Measurements from ENCODE around the gene THAP7. TPM values are rescaled to one million over a fixed set of nuclear protein-coding genes. Genes with fewer than 3 reads are reported as not detected.
A peak's percentile ranks its signal among the peaks of the same experiment; 100 is the strongest.

Gene THAP7
- total RNA-seq, 1 donor from 2014 or later: 26.4 TPM

DNA sequence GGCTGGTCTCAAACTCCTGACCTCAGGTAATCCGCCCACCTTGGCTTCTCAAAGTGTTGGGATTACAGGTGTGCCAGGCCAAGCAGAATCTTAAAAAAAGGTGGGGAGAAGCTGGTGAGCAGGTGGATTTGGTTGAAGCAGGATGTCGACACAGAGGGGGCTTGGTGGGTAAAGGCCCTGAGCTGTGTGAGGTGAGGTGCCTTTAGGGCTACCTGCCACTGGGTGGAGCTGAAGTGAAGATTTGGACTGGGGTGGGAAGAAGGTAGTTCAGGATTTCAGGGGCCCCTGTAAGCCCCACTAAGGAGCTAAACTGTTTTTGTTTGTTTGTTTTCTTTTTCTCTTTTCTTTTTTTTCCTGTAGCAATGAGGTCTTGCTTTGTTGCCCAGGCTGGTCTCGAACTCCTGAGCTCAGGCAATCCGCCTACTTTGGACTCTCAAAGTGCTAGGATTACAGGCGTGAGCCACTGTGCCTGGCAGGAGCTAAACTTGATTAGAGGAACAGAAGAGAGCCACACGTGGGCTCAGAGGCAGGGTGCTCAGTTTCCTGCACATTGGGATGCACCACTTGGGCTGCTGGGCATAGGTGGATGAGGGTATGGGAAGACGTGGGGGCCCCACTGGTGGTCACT, 19.0 kb upstream of the THAP7 start:
- H3K27me3 Mint-ChIP-seq: no peaks in the 10 kb centered on the region
- no peaks in the 10 kb centered on the region for H3K4me1 Mint-ChIP-seq (ENCODE audit: unreplicated experiment)
- no peak overlapping the region for H3K4me3 Mint-ChIP-seq
- DNase-seq (ENCODE audit: extremely low spot score, unreplicated experiment): no peak
- H3K36me3 Mint-ChIP-seq: no peaks in the 10 kb centered on the region
- TF ChIP-seq CTCF (conservative IDR thresholded peaks at IDR 0.05): peak; percentile 58
- no peaks in the 10 kb centered on the region for H3K9me3 Mint-ChIP-seq
- no peak overlapping the region for H3K27ac Mint-ChIP-seq

DNA sequence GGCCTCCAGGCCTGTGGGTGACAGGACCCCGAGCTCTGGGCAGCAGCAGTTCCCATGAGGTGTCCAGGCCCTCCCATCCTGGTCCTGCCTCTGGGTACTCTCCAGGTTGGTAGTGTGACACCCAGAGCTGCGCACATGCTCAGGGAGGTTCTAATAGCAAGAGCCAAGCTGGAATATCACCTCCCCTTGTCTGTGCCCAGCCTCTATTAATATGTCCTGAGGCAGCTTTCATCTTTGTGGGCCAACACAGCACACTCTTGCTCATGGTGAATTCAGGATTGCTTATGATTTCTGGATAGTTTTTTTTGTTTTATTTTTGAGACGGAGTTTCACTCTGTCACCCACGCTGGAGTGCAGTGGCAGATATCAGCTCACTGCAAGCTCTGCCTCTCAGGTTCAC, 16.4 kb upstream of the THAP7 start:
- Mint-ChIP-seq H3K4me3 (no peak overlapping the region), H3K4me1 (ENCODE audit: unreplicated experiment) (peaks cover 18% of the 10 kb centered on the region), H3K9me3 (no peaks in the 10 kb centered on the region), H3K27me3 (no peaks in the 10 kb centered on the region), H3K36me3 (no peaks in the 10 kb centered on the region), H3K27ac (no peak overlapping the region)
- no peak for DNase-seq (ENCODE audit: extremely low spot score, unreplicated experiment)
- TF ChIP-seq CTCF (conservative IDR thresholded peaks at IDR 0.05): no peak

DNA sequence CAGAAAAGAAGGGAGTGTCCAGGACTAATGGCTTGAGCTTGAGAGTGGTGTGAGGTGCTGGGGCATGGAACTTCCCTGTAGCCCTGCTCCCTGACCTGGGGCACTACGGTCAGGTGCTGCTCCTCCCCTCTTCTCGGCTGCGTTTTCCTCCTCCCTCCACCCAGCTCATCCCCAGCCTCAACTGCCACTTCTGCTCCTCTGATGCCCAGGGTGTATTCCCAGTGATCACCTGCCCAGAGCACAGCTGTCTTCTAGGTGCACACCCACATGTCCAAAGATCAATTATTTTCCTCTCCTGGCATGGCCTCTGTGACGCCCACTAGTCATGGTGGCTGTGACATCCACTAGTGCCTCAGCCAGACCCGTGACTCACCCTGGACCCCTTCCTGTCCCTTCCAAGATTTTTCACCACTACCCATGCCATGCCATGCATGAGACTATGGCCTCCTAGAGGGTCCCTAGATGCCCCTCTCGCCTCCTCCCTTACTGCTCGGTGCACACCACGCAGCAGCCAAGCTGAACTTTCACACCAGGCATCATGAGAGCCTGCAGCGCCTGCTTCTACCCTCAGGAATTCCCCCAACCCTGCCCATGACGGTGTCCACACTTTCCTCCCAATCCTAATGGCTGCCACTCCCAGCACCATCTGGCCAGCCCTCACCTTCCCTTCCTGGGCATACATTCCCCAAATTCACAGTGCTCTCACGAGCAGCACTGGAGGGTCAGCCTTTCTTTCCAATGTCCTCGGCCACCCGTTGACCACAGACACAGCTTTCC, 14.9 kb upstream of the THAP7 start:
- no peaks in the 10 kb centered on the region for H3K27me3 Mint-ChIP-seq
- H3K36me3 Mint-ChIP-seq: no peaks in the 10 kb centered on the region
- peak overlapping the region; percentile 54 for H3K4me3 Mint-ChIP-seq
- TF ChIP-seq CTCF (conservative IDR thresholded peaks at IDR 0.05): no peak
- H3K4me1 Mint-ChIP-seq (ENCODE audit: unreplicated experiment): peaks cover 22% of the 10 kb centered on the region
- no peaks in the 10 kb centered on the region for H3K9me3 Mint-ChIP-seq
- no peak for DNase-seq (ENCODE audit: extremely low spot score, unreplicated experiment)
- peak overlapping the region; percentile 27 for H3K27ac Mint-ChIP-seq

GRCh38 chr22:21015466-21016006, 13.6 kb upstream of the THAP7 start:
- peak overlapping the region; percentile 80 for H3K27ac Mint-ChIP-seq

More at GRCh38 chr22:21015466-21016006, 13.6 kb upstream of the THAP7 start:
- no peaks in the 10 kb centered on the region for H3K27me3 Mint-ChIP-seq
- DNase-seq (ENCODE audit: extremely low spot score, unreplicated experiment): no peak
- H3K4me3 Mint-ChIP-seq: peak overlapping the region; percentile 91
- H3K36me3 Mint-ChIP-seq: no peaks in the 10 kb centered on the region
- H3K9me3 Mint-ChIP-seq: no peaks in the 10 kb centered on the region
- H3K4me1 Mint-ChIP-seq (ENCODE audit: unreplicated experiment): peaks cover 22% of the 10 kb centered on the region
- no peak for TF ChIP-seq CTCF (conservative IDR thresholded peaks at IDR 0.05)

Measured in type B pancreatic cell (in vitro differentiated cells).